Activated naive CD8-positive, alpha-beta T cell treated with anti-CD3 and anti-CD28 coated beads, Interleukin-2, amount 50 U/mL, for 16 hours (primary cell): ENCODE data around the gene CNTNAP5.

Experiments used
- DNase-seq: peaks from one replicate; pipeline ENCODE4 v3.0.0-alpha.2; 2020; ENCODE audit warnings: low read depth, low spot score

Gene CNTNAP5

GRCh38 chr2:124884315-124884714 is 859.2 kb downstream of the CNTNAP5 start:
- no peak for DNase-seq

- no peak for DNase-seq
These were observed 861.1 kb downstream of the CNTNAP5 start for GRCh38 chr2:124886216-124886615.

GRCh38 chr2:124887466-124887865 is 862.4 kb downstream of the CNTNAP5 start:
- DNase-seq, result no peak

- DNase-seq, result no peak
These were observed 863.3 kb downstream of the CNTNAP5 start for GRCh38 chr2:124888431-124888830.

- no peak for DNase-seq
These were observed 869.1 kb downstream of the CNTNAP5 start for GRCh38 chr2:124894199-124894598.

GRCh38 chr2:124898827-124899226 is 873.7 kb downstream of the CNTNAP5 start:
- DNase-seq, result no peak

GRCh38 chr2:124908411-124908810 is 883.3 kb downstream of the CNTNAP5 start:
- DNase-seq, result no peak

- DNase-seq, result no peak
These were observed 886.5 kb downstream of the CNTNAP5 start for GRCh38 chr2:124911560-124911959.

GRCh38 chr2:124913868-124914267 is 888.8 kb downstream of the CNTNAP5 start:
- no peak for DNase-seq

- no peak for DNase-seq
These were observed 890.5 kb downstream of the CNTNAP5 start for GRCh38 chr2:124915567-124915966.

GRCh38 chr2:124919296-124919695 is 894.2 kb downstream of the CNTNAP5 start:
- DNase-seq, result no peak

- no peak for DNase-seq
These were observed 895.4 kb downstream of the CNTNAP5 start for GRCh38 chr2:124920448-124920847.

GRCh38 chr2:124921191-124921590 is 896.1 kb downstream of the CNTNAP5 start:
- DNase-seq, result no peak

GRCh38 chr2:124923097-124923496 is 898.0 kb downstream of the CNTNAP5 start:
- no peak for DNase-seq

GRCh38 chr2:124933883-124934282 is 908.8 kb downstream of the CNTNAP5 start:
- no peak for DNase-seq

GRCh38 chr2:124953921-124954320 is 928.8 kb downstream of the CNTNAP5 start:
- no peak for DNase-seq

GRCh38 chr2:124959581-124959980 is 934.5 kb downstream of the CNTNAP5 start:
- DNase-seq, result no peak

GRCh38 chr2:124961132-124961531 is 936.0 kb downstream of the CNTNAP5 start:
- DNase-seq, result no peak
